HepG2 (cell line): ENCODE data around the gene GALR3. TPM values are rescaled to one million over a fixed set of nuclear protein-coding genes. Genes with fewer than 3 reads are reported as not detected.

Experiments
- ARHGAP35 ChIP-seq: sonication (generic); formaldehyde crosslinking; IDR thresholded peaks from 2 replicates; pipeline ENCODE4 v1.9.0; 2022; ENCODE audit warnings: mild to moderate bottlenecking, inconsistent platforms, moderate library complexity, missing genetic modification reagents, borderline replicate concordance
- ATAD3A ChIP-seq: sonication (generic); formaldehyde crosslinking; IDR thresholded peaks from 2 replicates; pipeline ENCODE4 v1.4.0; 2020; ENCODE audit warnings: missing genetic modification reagents
- ATF1 ChIP-seq: IDR thresholded peaks from 2 replicates; pipeline ENCODE4 v1.6.1; 2016; ENCODE audit warnings: mild to moderate bottlenecking, control low read depth
- ETV5 ChIP-seq: IDR thresholded peaks from 2 replicates; pipeline ENCODE4 v1.6.1; 2018; ENCODE audit warnings: missing biosample characterization, missing genetic modification reagents, inconsistent platforms, borderline replicate concordance
- EZH2 ChIP-seq: conservative IDR thresholded peaks from 2 replicates; pipeline ENCODE4 v1.6.1; 2012; ENCODE audit warnings: mild to moderate bottlenecking, low read depth, low read length, moderate library complexity
- FOSL1 ChIP-seq: sonication (generic); formaldehyde crosslinking; IDR thresholded peaks from 2 replicates; pipeline ENCODE4 v1.9.0; 2021; ENCODE audit warnings: missing genetic modification reagents, borderline replicate concordance
- KLF6 ChIP-seq: IDR thresholded peaks from 2 replicates; pipeline ENCODE4 v1.8.0; 2016; ENCODE audit warnings: missing biosample characterization, missing genetic modification reagents
- NBN ChIP-seq: fragments of 450-650 bp; conservative IDR thresholded peaks from 2 replicates; pipeline ENCODE4 v1.6.1; 2017
- NFKB2 ChIP-seq: sonication (generic); formaldehyde crosslinking; IDR thresholded peaks from 2 replicates; pipeline ENCODE4 v1.4.0; 2020; ENCODE audit warnings: missing genetic modification reagents, borderline replicate concordance
- NFYC ChIP-seq: IDR thresholded peaks from 2 replicates; pipeline ENCODE4 v1.6.1; 2016; ENCODE audit warnings: missing genetic modification reagents, missing compliant biosample characterization
- ONECUT2 ChIP-seq: sonication (generic); formaldehyde crosslinking; IDR thresholded peaks from 2 replicates; pipeline ENCODE4 v1.4.0; 2020; ENCODE audit warnings: missing genetic modification reagents
- RELA ChIP-seq: sonication (generic); formaldehyde crosslinking; IDR thresholded peaks from 2 replicates; pipeline ENCODE4 v1.4.0; 2020; ENCODE audit warnings: missing genetic modification reagents
- RXRA ChIP-seq: sonication (generic); formaldehyde crosslinking; IDR thresholded peaks from 2 replicates; pipeline ENCODE4 v1.5.1; 2020; ENCODE audit warnings: missing genetic modification reagents
- SIN3A ChIP-seq: IDR thresholded peaks from 2 replicates; pipeline ENCODE4 v1.6.1; 2011; ENCODE audit warnings: low read depth, mild to moderate bottlenecking, control low read depth, low read length, borderline replicate concordance
- SNAI1 ChIP-seq: sonication (generic); formaldehyde crosslinking; IDR thresholded peaks from 2 replicates; pipeline ENCODE4 v1.5.0; 2020; ENCODE audit warnings: mild to moderate bottlenecking, missing genetic modification reagents, borderline replicate concordance
- ZBTB38 ChIP-seq: sonication (generic); formaldehyde crosslinking; IDR thresholded peaks from 2 replicates; pipeline ENCODE4 v1.5.1; 2020; ENCODE audit warnings: mild to moderate bottlenecking, missing genetic modification reagents
- ZNF160 ChIP-seq: sonication (generic); formaldehyde crosslinking; IDR thresholded peaks from 2 replicates; pipeline ENCODE4 v1.8.0; 2022; ENCODE audit warnings: mild to moderate bottlenecking, inconsistent platforms, missing genetic modification reagents
- ZNF558 ChIP-seq: sonication (generic); formaldehyde crosslinking; IDR thresholded peaks from 2 replicates; pipeline ENCODE4 v1.9.0; 2022; ENCODE audit warnings: mild to moderate bottlenecking, missing genetic modification reagents, borderline replicate concordance
- ZNF577 ChIP-seq: sonication (generic); formaldehyde crosslinking; IDR thresholded peaks from 2 replicates; pipeline ENCODE4 v1.4.0; 2020; ENCODE audit warnings: mild to moderate bottlenecking, low read depth, missing genetic modification reagents, borderline replicate concordance
- ZNF670 ChIP-seq: sonication (generic); formaldehyde crosslinking; IDR thresholded peaks from 2 replicates; pipeline ENCODE4 v1.8.0; 2022; ENCODE audit warnings: mild to moderate bottlenecking, missing genetic modification reagents, borderline replicate concordance
- ZNF709 ChIP-seq: sonication (generic); formaldehyde crosslinking; IDR thresholded peaks from 2 replicates; pipeline ENCODE4 v1.5.0; 2020; ENCODE audit warnings: mild to moderate bottlenecking, missing genetic modification reagents
- ZNF724P ChIP-seq: sonication (generic); formaldehyde crosslinking; IDR thresholded peaks from 2 replicates; pipeline ENCODE4 v1.8.0; 2022; ENCODE audit warnings: missing genetic modification reagents, borderline replicate concordance
- ZNF773 ChIP-seq: sonication (generic); formaldehyde crosslinking; IDR thresholded peaks from 2 replicates; pipeline ENCODE4 v1.4.0; 2020; ENCODE audit warnings: missing genetic modification reagents, borderline replicate concordance
- ZNF776 ChIP-seq: sonication (generic); formaldehyde crosslinking; IDR thresholded peaks from 2 replicates; pipeline ENCODE4 v1.4.0; 2020; ENCODE audit warnings: mild to moderate bottlenecking, missing genetic modification reagents
- ZSCAN31 ChIP-seq: sonication (generic); formaldehyde crosslinking; IDR thresholded peaks from 2 replicates; pipeline ENCODE4 v1.5.0; 2020; ENCODE audit warnings: low read depth, mild to moderate bottlenecking, missing genetic modification reagents
- polyA plus RNA-seq, 8 experiments: library from polyadenylated mRNA; depleted of rRNA in 3 of 8; stranded (reverse) in 7 of 8; unstranded in 1 of 8; fragments of >200 nt; fragmentation: Illumina TruSeq in 4 of 8; extraction: Trizol in 4 of 8; gene quantifications; 2 replicates each; pipeline versions ENCODE4 v1.2.1 to v1.2.3, GENCODE V29; 2011 to 2016; ENCODE audit warnings: low read depth in 4 of 8, missing spikeins in 1 of 8, mixed read lengths in 1 of 8; ENCODE audit not compliant: insufficient read depth in 1 of 8
- total RNA-seq, 5 experiments: library from RNA; depleted of rRNA; stranded (reverse); fragments of >200 nt; fragmentation: Illumina TruSeq; extraction: Trizol; gene quantifications; 2 replicates each; pipeline ENCODE4 v1.2.3, GENCODE V29; 2016; ENCODE audit warnings: low read depth in 1 of 5
- TF ChIP-seq, protein P1 (sequence below): sonication (generic); formaldehyde crosslinking; IDR thresholded peaks from 2 replicates; pipeline ENCODE4 v1.5.0; 2020; ENCODE audit warnings: missing genetic modification reagents
- TF ChIP-seq, protein P2 (sequence below): sonication (generic); formaldehyde crosslinking; IDR thresholded peaks from 2 replicates; pipeline ENCODE4 v1.5.1; 2020; ENCODE audit warnings: mild to moderate bottlenecking, missing genetic modification reagents, borderline replicate concordance
- TF ChIP-seq, protein P3 (sequence below): fragments of 450-650 bp; IDR thresholded peaks from 2 replicates; pipeline ENCODE4 v1.6.1; 2017
- TF ChIP-seq, protein P4 (sequence below): sonication (generic); formaldehyde crosslinking; IDR thresholded peaks from 2 replicates; pipeline ENCODE4 v1.4.0; 2020; ENCODE audit warnings: mild to moderate bottlenecking, missing genetic modification reagents

GALR3 gene
- total and polyA plus RNA-seq, 2 of the 13 experiments (the other 11 are each of a cell fraction or from before 2014, with no cell fraction given), result 0.13 TPM; not detected in 1

DNA sequence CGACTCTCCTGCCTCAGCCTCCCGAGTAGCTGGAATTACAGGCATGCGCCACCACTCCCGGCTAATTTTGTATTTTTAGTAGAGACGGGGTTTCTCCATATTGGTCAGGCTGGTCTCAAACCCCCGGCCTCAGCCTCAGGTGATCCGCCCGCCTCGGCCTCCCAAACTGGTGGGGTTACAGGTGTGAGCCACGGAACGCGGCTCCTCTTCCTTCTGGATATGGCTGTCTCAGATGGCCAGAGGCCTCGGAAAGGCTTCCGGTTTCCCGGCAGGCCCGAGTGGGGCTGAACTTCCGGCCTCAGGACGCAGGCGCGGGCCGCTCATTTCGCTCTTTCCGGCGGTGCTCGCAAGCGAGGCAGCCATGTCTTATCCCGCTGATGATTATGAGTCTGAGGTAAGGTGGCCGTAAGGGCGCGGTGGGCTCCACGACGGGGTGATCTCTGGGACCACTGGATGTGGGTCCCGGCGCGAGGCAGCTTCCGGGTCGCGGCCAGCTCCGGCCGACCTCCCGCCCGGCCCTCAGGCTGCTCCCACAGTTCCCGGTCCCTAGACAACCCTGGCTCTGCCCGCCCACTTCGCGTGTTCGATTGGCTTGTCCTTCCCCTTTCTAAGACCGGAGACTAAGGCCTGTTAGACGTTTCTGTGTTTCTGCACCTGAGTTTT, 26.0 kb downstream of the GALR3 start, which contains the start of gene EIF3L (continued):
- TF ChIP-seq, protein P1, sequence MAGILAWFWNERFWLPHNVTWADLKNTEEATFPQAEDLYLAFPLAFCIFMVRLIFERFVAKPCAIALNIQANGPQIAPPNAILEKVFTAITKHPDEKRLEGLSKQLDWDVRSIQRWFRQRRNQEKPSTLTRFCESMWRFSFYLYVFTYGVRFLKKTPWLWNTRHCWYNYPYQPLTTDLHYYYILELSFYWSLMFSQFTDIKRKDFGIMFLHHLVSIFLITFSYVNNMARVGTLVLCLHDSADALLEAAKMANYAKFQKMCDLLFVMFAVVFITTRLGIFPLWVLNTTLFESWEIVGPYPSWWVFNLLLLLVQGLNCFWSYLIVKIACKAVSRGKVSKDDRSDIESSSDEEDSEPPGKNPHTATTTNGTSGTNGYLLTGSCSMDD, result no peak
- TF ChIP-seq ETV5 (CRISPR knock-in tag), result peak; percentile 91
- TF ChIP-seq EZH2, result no peak
- TF ChIP-seq, protein P2, sequence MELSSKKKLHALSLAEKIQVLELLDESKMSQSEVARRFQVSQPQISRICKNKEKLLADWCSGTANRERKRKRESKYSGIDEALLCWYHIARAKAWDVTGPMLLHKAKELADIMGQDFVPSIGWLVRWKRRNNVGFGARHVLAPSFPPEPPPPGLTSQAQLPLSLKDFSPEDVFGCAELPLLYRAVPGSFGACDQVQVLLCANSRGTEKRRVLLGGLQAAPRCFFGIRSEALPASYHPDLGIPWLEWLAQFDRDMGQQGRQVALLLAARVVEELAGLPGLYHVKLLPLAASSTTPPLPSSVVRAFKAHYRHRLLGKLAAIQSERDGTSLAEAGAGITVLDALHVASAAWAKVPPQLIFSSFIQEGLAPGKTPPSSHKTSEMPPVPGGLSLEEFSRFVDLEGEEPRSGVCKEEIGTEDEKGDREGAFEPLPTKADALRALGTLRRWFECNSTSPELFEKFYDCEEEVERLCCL (CRISPR knock-in tag), result no peak
- no peak for TF ChIP-seq ZNF773 (CRISPR knock-in tag)
- TF ChIP-seq ZNF558 (CRISPR knock-in tag), result no peak
- no peak for TF ChIP-seq ONECUT2
- no peak for TF ChIP-seq ATF1 (CRISPR knock-in tag)
- TF ChIP-seq NFYC, result no peak
- no peak for TF ChIP-seq ZNF776 (CRISPR knock-in tag)
- TF ChIP-seq, protein P3, sequence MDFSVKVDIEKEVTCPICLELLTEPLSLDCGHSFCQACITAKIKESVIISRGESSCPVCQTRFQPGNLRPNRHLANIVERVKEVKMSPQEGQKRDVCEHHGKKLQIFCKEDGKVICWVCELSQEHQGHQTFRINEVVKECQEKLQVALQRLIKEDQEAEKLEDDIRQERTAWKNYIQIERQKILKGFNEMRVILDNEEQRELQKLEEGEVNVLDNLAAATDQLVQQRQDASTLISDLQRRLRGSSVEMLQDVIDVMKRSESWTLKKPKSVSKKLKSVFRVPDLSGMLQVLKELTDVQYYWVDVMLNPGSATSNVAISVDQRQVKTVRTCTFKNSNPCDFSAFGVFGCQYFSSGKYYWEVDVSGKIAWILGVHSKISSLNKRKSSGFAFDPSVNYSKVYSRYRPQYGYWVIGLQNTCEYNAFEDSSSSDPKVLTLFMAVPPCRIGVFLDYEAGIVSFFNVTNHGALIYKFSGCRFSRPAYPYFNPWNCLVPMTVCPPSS, result no peak
- TF ChIP-seq NBN, result no peak
- no peak for TF ChIP-seq FOSL1 (CRISPR knock-in tag)
- TF ChIP-seq ZNF724P (CRISPR knock-in tag), result peak; percentile 49; the same call in 1 of the 2 replicates
- TF ChIP-seq ATAD3A (CRISPR knock-in tag), result no peak
- TF ChIP-seq ZNF670 (CRISPR knock-in tag), result peak; percentile 62; the same call in 1 of the 2 replicates
- peak; percentile 81 for TF ChIP-seq NFKB2 (CRISPR knock-in tag)
- TF ChIP-seq SNAI1 (CRISPR knock-in tag), result no peak
- no peak for TF ChIP-seq RELA (CRISPR knock-in tag)
- TF ChIP-seq ARHGAP35 (CRISPR knock-in tag), result peak; percentile 30; the same call in 1 of the 2 replicates
- TF ChIP-seq ZSCAN31, result peak; percentile 98
- TF ChIP-seq SIN3A, result peak; percentile 79; the same call in 1 of the 2 replicates
- TF ChIP-seq ZNF577 (CRISPR knock-in tag), result no peak
- TF ChIP-seq ZNF709 (CRISPR knock-in tag), result peak; percentile 12; the same call in 1 of the 2 replicates
- TF ChIP-seq ZBTB38, result peak; percentile 67; the same call in 1 of the 2 replicates
- TF ChIP-seq, protein P4, sequence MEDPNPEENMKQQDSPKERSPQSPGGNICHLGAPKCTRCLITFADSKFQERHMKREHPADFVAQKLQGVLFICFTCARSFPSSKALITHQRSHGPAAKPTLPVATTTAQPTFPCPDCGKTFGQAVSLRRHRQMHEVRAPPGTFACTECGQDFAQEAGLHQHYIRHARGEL (CRISPR knock-in tag), result no peak
- peak; percentile 72 for TF ChIP-seq RXRA (CRISPR knock-in tag)
- TF ChIP-seq ZNF160, result no peak
- TF ChIP-seq KLF6, result peak; percentile 53
